ENCODE results near the gene SUMO3. TPM values are rescaled to one million over a fixed set of nuclear protein-coding genes. Genes with fewer than 3 reads are reported as not detected.

SUMO3 gene
- total and polyA plus RNA-seq, 2 donors (not counting 3 experiments of a cell fraction or from before 2014, with no cell fraction given): 102 to 123 TPM

GRCh38 chr21:44818640-44819011 lies 764 bp upstream of the SUMO3 start:
- H3K79me2 ChIP-seq (ENCODE audit: control insufficient read depth, insufficient read depth, low read length): peaks cover 37% of the 10 kb centered on the region
- H3K4me2 ChIP-seq (ENCODE audit: insufficient read depth, low read length): peak overlapping the region; percentile 65
- peaks cover 2% of the 10 kb centered on the region for H3K9me3 ChIP-seq (replicated peaks; ENCODE audit: control insufficient read depth, insufficient read depth, low read length)
- no peaks in the 10 kb centered on the region for H4K20me1 ChIP-seq (replicated peaks; ENCODE audit: control insufficient read depth, extremely low read depth, insufficient read depth, low read length)
- peak overlapping the region; percentile 3 to 81 (median 64) for H3K4me3 ChIP-seq (replicated peaks in 1 of 3; ENCODE audit: insufficient read depth in 1 of 3, low read depth in 1 of 3, low read length in 3 of 3)
- H3K9me1 ChIP-seq (replicated peaks; ENCODE audit: control insufficient read depth, extremely low read depth, insufficient read depth, low read length): no peaks in the 10 kb centered on the region
- POLR2A ChIA-PET: no interaction called here
- TSS peak; percentile 48 for BruUV-seq (replicated peaks)
- no peak for DNase-seq (ENCODE audit: low read depth, low spot score)
- peak overlapping the region; percentile 71 for H2AFZ ChIP-seq (ENCODE audit: low read depth, low read length)
- CTCF ChIA-PET: interaction anchor here (1.6 kb wide), 1 partner anchor 25 kb away, joined by 3 read pairs; no protein-coding TSS in a partner anchor
- intact Hi-C loops (cut with micrococcal nuclease): loop anchor here (1.0 kb wide), 1 partner anchor 93 kb away; no protein-coding TSS in a partner anchor
- H3K9ac ChIP-seq (replicated peaks; ENCODE audit: extremely low read depth, insufficient read depth, low read length): peak overlapping the region; percentile 89
- dilution Hi-C loops (cut with MboI; ENCODE audit: extremely low pct_ligation_motif_present, low sequenced_read_pairs): no loop called here
- no peak for FAIRE-seq
- H3K27ac ChIP-seq (ENCODE audit: insufficient read depth, low read depth, low read length): peak overlapping the region; percentile 59
- no peaks in the 10 kb centered on the region for H3K27me3 ChIP-seq (ENCODE audit: control insufficient read depth in 2 of 2, insufficient read depth in 2 of 2, low read length in 2 of 2)
- peaks cover 4% of the 10 kb centered on the region for H3K4me1 ChIP-seq (ENCODE audit: control insufficient read depth, extremely low read depth, insufficient read depth, low read length)
- TF ChIP-seq EZH2 (IDR thresholded peaks at IDR 0.05; ENCODE audit: borderline replicate concordance, low read depth, low read length, severe bottlenecking): no peak
- TF ChIP-seq MYC (IDR thresholded peaks at IDR 0.05; ENCODE audit: low read depth, low read length): no peak
- TF ChIP-seq POLR2A (IDR thresholded peaks at IDR 0.05; ENCODE audit: low read depth, low read length): no peak
- TF ChIP-seq FOS (IDR thresholded peaks at IDR 0.05; ENCODE audit: borderline replicate concordance, insufficient read depth, low read length): no peak
- no peak for TF ChIP-seq POLR2AphosphoS5 (IDR thresholded peaks at IDR 0.05; ENCODE audit: insufficient read depth, low read depth, low read length)
- TF ChIP-seq GATA2 (IDR thresholded peaks at IDR 0.05; ENCODE audit: insufficient read depth, insufficient read length, low read depth, low read length): no peak
- TF ChIP-seq CTCF (IDR thresholded peaks at IDR 0.05; ENCODE audit: extremely low read depth in 1 of 2, insufficient read depth in 1 of 2, low read depth in 1 of 2, low read length in 2 of 2): no peak
- TF ChIP-seq MAX (IDR thresholded peaks at IDR 0.05; ENCODE audit: insufficient read depth, insufficient read length): no peak
- no peak for TF ChIP-seq JUN (IDR thresholded peaks at IDR 0.05; ENCODE audit: borderline replicate concordance, insufficient read depth, insufficient read length, low read depth)
- H3K36me3 ChIP-seq (ENCODE audit: control insufficient read depth in 2 of 2, extremely low read depth in 1 of 2, insufficient read depth in 2 of 2, low read length in 2 of 2): peaks cover 0 to 3% of the 10 kb centered on the region in 2 experiments

Data from endothelial cell of umbilical vein (primary cell).